ENCODE data around the gene AARS2. TPM values are rescaled to one million over a fixed set of nuclear protein-coding genes. Genes with fewer than 3 reads are reported as not detected.

The AARS2 gene
- total and polyA plus RNA-seq, 2 of the 8 experiments (the other 6 are each of a cell fraction or from before 2014, with no cell fraction given) = 8.6 to 20.4 TPM

DNA sequence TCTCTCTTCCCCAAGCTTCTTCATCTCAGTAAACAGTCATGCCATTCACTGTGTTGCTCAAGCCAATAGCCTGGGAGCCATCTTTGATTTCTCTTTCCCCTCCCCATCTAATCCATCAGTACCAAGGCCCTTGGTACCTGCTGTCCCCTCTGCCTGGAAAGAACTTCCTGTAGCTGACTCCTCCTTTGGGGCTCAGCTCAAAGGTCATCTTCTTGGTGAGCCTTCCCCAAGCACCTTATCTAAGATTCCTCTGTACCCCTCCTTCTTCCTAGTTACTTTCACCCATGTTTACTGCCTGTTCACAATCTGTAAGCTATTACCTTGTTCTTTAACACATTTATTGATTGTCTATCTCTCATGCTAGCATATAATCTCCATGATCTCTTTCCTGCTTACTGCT lies 3.5 kb downstream of the AARS2 start (continued):
- TF ChIP-seq CTBP2 (IDR thresholded peaks at IDR 0.05; ENCODE audit: borderline replicate concordance, insufficient read depth, insufficient read length, low read length) (no peak), SAP30 (IDR thresholded peaks at IDR 0.05; ENCODE audit: insufficient read depth, insufficient replicate concordance, low read length) (no peak), TEAD4 (IDR thresholded peaks at IDR 0.05; ENCODE audit: low read depth, low read length) (no peak), TAF7 (optimal IDR thresholded peaks at IDR 0.05; ENCODE audit: borderline replicate concordance, low read depth, low read length) (no peak)
